ENCODE measurements around the gene DYNC1H1.

Gene DYNC1H1

DNA sequence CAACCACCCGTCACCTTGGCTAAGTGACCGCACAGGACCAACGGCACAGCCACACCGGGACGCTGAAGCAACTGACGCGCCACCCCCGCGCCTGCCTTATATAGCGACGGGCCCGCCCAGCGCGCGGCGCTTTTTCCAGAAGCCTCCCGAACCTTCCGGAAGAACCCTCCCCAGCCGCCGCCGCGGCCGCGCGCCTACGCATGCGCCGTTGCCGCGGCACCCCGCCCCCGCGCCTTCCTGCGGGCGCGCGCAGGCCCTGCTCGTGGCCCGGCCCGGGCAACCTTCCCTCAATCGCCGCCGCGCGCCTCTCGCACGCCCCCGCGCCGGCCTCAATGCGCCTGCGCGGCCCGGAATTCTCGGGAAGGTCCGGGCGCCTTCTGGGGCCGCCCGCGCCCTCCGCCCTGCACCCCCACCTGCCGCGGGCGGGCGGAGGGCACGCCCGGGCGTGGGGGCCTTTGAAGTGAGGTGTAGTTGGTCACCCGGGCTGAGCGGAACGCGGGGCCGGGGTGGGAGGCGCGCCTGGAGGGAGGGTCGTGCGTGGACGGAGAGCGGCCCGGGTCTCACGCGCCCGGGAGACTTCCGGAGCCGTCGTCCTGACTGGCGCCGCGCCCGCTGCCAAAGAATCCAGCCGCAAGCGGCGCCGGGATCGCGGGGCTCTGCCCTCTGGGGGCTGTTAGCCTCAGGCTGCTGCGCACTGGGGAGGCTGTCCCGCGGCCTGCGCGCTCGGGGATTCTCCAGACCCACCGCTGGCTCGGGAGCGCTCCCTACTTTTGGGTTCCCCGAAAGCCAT, 122.8 kb downstream of the DYNC1H1 start, which contains the start of gene HSP90AA1:
Gene HSP90AA1 (minus strand): TSS at position 73 of the 790 bp plus-strand sequence. CDS start 666 bp downstream, outside the sequence.
- peaks cover 8% of the 10 kb centered on the region for H3K4me1 ChIP-seq (ENCODE audit: control insufficient read depth, insufficient read depth, low read length)
- no peaks in the 10 kb centered on the region for H3K27me3 ChIP-seq (ENCODE audit: control insufficient read depth, insufficient read depth, low read length)
- peak within 1 kb of the TSS; percentile 86 for H3K9ac ChIP-seq (ENCODE audit: low read length)
- H3K27ac ChIP-seq (ENCODE audit: low read depth, low read length) = peak within 1 kb of the TSS; percentile 99
- H3K36me3 ChIP-seq (ENCODE audit: control insufficient read depth, insufficient read depth, low read length) = peaks cover 12% of the 10 kb centered on the region
- H3K4me3 ChIP-seq (ENCODE audit: low read length) = peak within 1 kb of the TSS; percentile 83

GRCh38 chr14:102087762-102088011, 123.3 kb downstream of the DYNC1H1 start:
- Histone ChIP-seq H3K36me3 (ENCODE audit: control insufficient read depth, insufficient read depth, low read length) (peaks cover 7% of the 10 kb centered on the region), H3K4me3 (ENCODE audit: low read length) (peak overlapping the region; percentile 83), H3K9ac (ENCODE audit: low read length) (peak overlapping the region; percentile 82), H3K4me1 (ENCODE audit: control insufficient read depth, insufficient read depth, low read length) (peaks cover 8% of the 10 kb centered on the region), H3K27ac (ENCODE audit: low read depth, low read length) (peak overlapping the region; percentile 98), H3K27me3 (ENCODE audit: control insufficient read depth, insufficient read depth, low read length) (no peaks in the 10 kb centered on the region)

- Histone ChIP-seq H3K27me3 (ENCODE audit: control insufficient read depth, insufficient read depth, low read length) (no peaks in the 10 kb centered on the region), H3K9ac (ENCODE audit: low read length) (no peak overlapping the region), H3K27ac (ENCODE audit: low read depth, low read length) (peak overlapping the region; percentile 98), H3K4me1 (ENCODE audit: control insufficient read depth, insufficient read depth, low read length) (peaks cover 8% of the 10 kb centered on the region), H3K36me3 (ENCODE audit: control insufficient read depth, insufficient read depth, low read length) (peaks cover 3% of the 10 kb centered on the region), H3K4me3 (ENCODE audit: low read length) (peak overlapping the region; percentile 83)
Observed at GRCh38 chr14:102088012-102088792, 123.8 kb downstream of the DYNC1H1 start.

DNA sequence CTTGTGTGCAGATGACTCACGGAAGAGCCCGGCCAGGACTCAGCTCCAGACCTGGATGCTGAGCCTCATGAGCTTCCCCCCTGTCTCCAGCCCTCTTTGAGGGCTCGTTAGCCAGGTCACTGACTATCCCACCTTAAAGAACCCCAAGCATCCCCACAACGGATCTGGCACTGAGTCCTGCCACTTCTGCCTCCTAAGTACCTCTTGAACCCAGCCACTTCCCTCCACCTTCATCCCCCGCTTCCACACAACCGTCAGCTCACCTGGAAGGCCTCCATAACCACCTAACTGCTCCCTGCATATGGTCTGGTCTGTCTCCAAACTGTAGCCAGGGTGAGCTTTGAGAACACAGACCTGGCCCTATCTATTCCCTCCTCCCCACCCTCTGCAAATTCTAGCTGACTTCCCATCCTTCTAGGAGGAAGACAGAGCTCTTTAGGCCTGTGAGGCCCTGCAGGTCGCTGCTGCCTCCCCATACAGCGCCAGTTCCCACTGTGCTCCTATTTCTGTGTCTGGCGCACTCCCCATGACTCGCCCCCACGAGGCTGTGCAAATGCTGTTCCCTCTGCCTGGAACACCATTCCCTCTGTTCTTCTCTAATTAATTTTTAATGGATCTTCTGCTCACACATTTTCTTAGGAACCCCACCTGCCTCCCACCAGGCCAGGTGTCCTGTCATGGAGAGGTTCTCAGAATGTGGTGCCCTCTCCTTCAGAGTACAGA, 125.4 kb downstream of the DYNC1H1 start:
- H3K9ac ChIP-seq (ENCODE audit: low read length) = no peak overlapping the region
- H3K27ac ChIP-seq (ENCODE audit: low read depth, low read length) = no peak overlapping the region
- H3K4me1 ChIP-seq (ENCODE audit: control insufficient read depth, insufficient read depth, low read length) = peaks cover 8% of the 10 kb centered on the region
- no peaks in the 10 kb centered on the region for H3K27me3 ChIP-seq (ENCODE audit: control insufficient read depth, insufficient read depth, low read length)
- H3K36me3 ChIP-seq (ENCODE audit: control insufficient read depth, insufficient read depth, low read length) = no peaks in the 10 kb centered on the region
- no peak overlapping the region for H3K4me3 ChIP-seq (ENCODE audit: low read length)

GRCh38 chr14:102090713-102091112, 126.3 kb downstream of the DYNC1H1 start:
- Histone ChIP-seq H3K27me3 (ENCODE audit: control insufficient read depth, insufficient read depth, low read length) (no peaks in the 10 kb centered on the region), H3K27ac (ENCODE audit: low read depth, low read length) (no peak overlapping the region), H3K9ac (ENCODE audit: low read length) (no peak overlapping the region), H3K4me3 (ENCODE audit: low read length) (no peak overlapping the region), H3K36me3 (ENCODE audit: control insufficient read depth, insufficient read depth, low read length) (no peaks in the 10 kb centered on the region), H3K4me1 (ENCODE audit: control insufficient read depth, insufficient read depth, low read length) (peaks cover 1% of the 10 kb centered on the region)

GRCh38 chr14:102092806-102093205, 128.4 kb downstream of the DYNC1H1 start:
- no peaks in the 10 kb centered on the region for H3K27me3 ChIP-seq (ENCODE audit: control insufficient read depth, insufficient read depth, low read length)
- H3K9ac ChIP-seq (ENCODE audit: low read length) = no peak overlapping the region
- peaks cover 2% of the 10 kb centered on the region for H3K4me1 ChIP-seq (ENCODE audit: control insufficient read depth, insufficient read depth, low read length)
- H3K4me3 ChIP-seq (ENCODE audit: low read length) = no peak overlapping the region
- no peak overlapping the region for H3K27ac ChIP-seq (ENCODE audit: low read depth, low read length)
- H3K36me3 ChIP-seq (ENCODE audit: control insufficient read depth, insufficient read depth, low read length) = no peaks in the 10 kb centered on the region

DNA sequence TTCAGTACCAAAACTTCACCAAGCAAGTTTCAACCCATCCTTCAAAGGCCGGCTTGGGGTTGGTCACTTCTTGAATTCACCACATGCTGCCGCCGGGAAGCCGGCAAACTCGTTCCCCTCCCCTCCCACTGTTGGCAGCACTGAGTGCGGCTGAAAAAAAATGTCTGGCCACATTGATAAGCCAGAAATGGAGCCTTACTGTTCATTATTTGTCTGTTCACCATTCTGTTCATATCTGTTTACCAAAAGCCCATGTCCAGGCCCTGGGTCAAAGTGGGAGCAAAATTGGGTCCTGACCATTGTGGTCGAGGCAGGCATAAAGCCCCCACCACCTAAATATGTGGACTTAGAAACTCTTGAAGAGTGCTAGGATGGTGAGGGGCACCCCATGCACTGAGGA, 129.7 kb downstream of the DYNC1H1 start:
- H3K4me3 ChIP-seq (ENCODE audit: low read length) = no peak overlapping the region
- no peaks in the 10 kb centered on the region for H3K36me3 ChIP-seq (ENCODE audit: control insufficient read depth, insufficient read depth, low read length)
- H3K9ac ChIP-seq (ENCODE audit: low read length) = no peak overlapping the region
- no peaks in the 10 kb centered on the region for H3K27me3 ChIP-seq (ENCODE audit: control insufficient read depth, insufficient read depth, low read length)
- no peak overlapping the region for H3K27ac ChIP-seq (ENCODE audit: low read depth, low read length)
- H3K4me1 ChIP-seq (ENCODE audit: control insufficient read depth, insufficient read depth, low read length) = peaks cover 2% of the 10 kb centered on the region

DNA sequence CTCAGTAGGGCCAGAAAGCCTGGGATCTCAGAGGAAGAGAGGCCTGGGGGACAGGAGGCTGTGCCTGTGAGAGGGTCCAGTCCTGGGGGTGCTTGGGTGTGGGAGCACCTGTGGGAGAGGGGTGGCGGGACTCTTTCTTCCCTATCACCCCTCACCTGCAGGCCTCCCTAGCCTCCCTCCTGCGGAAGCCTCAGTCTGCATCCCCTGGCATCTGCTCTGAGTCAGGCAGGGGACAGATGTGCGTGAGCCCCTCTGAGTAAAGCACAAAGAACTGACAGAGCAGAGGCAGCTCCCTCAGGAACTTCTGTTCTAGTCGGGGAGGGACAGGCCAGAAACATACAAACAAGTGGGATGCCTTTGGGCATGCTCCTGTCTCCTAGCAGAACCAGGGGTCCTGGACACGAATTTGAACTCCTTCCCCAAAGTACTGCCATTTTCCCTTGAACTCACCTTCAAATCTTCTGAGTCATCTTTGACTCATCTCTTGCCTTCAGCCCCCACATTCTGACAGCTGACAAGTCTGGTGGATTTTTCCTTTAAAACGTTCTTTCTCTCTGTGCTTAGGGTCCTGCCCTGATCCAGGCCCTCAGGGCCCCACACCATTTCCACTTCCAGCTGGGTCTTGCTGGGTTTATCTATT, 131.0 kb downstream of the DYNC1H1 start:
- no peaks in the 10 kb centered on the region for H3K36me3 ChIP-seq (ENCODE audit: control insufficient read depth, insufficient read depth, low read length)
- no peak overlapping the region for H3K27ac ChIP-seq (ENCODE audit: low read depth, low read length)
- H3K9ac ChIP-seq (ENCODE audit: low read length) = no peak overlapping the region
- no peak overlapping the region for H3K4me3 ChIP-seq (ENCODE audit: low read length)
- H3K4me1 ChIP-seq (ENCODE audit: control insufficient read depth, insufficient read depth, low read length) = peaks cover 2% of the 10 kb centered on the region
- no peaks in the 10 kb centered on the region for H3K27me3 ChIP-seq (ENCODE audit: control insufficient read depth, insufficient read depth, low read length)

DNA sequence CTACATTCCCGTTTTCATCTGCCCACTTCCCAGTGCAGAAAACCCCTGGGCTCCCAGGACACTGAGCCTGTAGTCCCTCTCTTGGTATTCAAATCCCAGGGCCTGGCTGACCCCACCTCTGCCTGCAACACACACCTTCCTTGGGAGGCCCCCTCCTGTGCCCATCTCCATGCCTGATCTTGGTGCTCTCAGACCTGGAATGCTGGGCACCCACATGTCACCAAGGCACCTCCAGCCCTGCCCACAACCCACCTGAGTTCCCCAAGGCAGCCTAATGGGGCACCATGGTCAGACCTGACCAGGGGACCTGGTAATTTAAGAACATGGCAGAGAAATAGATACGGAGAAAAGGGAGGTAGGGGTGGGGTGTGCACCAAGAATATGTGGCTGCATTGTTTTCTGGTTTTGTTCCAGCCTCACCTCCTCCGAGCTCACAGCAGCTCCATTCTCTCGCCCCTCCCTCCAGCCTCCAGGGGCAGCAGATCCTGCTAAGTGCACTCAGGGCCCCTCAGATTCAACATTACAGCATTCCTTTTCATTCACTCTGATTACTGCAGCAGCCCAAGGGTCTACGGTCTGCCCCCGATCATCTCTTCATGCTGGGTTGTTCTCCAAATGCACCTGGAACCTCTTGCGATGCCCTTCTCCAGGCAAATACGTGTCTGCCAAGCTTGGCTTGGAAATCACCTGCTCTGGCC, 131.6 kb downstream of the DYNC1H1 start:
- Histone ChIP-seq H3K36me3 (ENCODE audit: control insufficient read depth, insufficient read depth, low read length) (no peaks in the 10 kb centered on the region), H3K27me3 (ENCODE audit: control insufficient read depth, insufficient read depth, low read length) (no peaks in the 10 kb centered on the region), H3K9ac (ENCODE audit: low read length) (no peak overlapping the region), H3K27ac (ENCODE audit: low read depth, low read length) (no peak overlapping the region), H3K4me3 (ENCODE audit: low read length) (no peak overlapping the region), H3K4me1 (ENCODE audit: control insufficient read depth, insufficient read depth, low read length) (peaks cover 2% of the 10 kb centered on the region)

- Histone ChIP-seq H3K27me3 (ENCODE audit: control insufficient read depth, insufficient read depth, low read length) (no peaks in the 10 kb centered on the region), H3K36me3 (ENCODE audit: control insufficient read depth, insufficient read depth, low read length) (no peaks in the 10 kb centered on the region), H3K4me3 (ENCODE audit: low read length) (no peak overlapping the region), H3K4me1 (ENCODE audit: control insufficient read depth, insufficient read depth, low read length) (peaks cover 2% of the 10 kb centered on the region), H3K27ac (ENCODE audit: low read depth, low read length) (no peak overlapping the region), H3K9ac (ENCODE audit: low read length) (no peak overlapping the region)
Observed at GRCh38 chr14:102096569-102097188, 132.3 kb downstream of the DYNC1H1 start.

DNA sequence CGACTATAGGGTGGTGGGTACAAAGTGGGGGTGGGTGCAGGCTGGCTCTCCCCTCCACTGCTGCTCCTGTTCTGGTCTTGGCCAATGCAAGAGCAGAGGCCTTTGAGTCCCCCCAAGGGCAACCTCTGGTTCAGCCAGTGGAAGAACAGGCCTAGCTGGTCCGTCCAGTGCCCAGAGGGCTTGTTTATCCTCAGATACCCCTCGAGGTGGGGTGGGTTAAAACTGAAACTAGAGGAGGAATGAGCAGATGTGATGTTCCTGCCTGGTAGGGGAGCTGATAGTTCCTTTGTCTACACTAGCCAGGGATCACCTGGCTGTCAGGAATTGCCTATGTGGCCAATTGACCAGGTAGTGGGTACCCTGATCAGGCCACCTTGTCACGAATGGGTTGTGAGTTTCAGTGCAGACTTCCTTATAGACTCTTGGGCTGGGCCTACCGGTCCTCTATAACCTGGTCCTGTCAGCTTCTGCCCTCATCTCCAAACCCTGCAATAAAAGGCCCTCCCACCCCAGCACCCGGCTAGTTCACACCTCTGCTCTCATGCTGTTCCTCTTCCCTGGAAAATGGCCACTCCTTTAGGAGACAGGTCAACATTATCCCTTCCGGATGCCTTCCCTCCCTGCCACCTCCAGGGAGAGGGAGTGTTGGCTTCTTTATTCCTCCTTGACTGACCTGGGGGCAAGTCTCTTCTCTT, 133.2 kb downstream of the DYNC1H1 start:
- Histone ChIP-seq H3K9ac (ENCODE audit: low read length) (no peak overlapping the region), H3K27ac (ENCODE audit: low read depth, low read length) (no peak overlapping the region), H3K4me3 (ENCODE audit: low read length) (no peak overlapping the region), H3K27me3 (ENCODE audit: control insufficient read depth, insufficient read depth, low read length) (no peaks in the 10 kb centered on the region), H3K4me1 (ENCODE audit: control insufficient read depth, insufficient read depth, low read length) (peaks cover 2% of the 10 kb centered on the region), H3K36me3 (ENCODE audit: control insufficient read depth, insufficient read depth, low read length) (no peaks in the 10 kb centered on the region)

Data from rectal smooth muscle tissue (tissue), 1 donor.